Activated naive CD8-positive, alpha-beta T cell treated with anti-CD3 and anti-CD28 coated beads, Interleukin-2, amount 10 ng/mL, durations not matched to agents 7 days and 5 days (primary cell): Measurements from ENCODE around the gene TLE1. TPM values are rescaled to one million over a fixed set of nuclear protein-coding genes. Genes with fewer than 3 reads are reported as not detected.

Experiments
- ATAC-seq: fragments of 150-1000 bp; cut with Tn5 transposase; one replicate; pipeline ENCODE4 v1.10.0; 2021; ENCODE audit warnings: low read depth, moderate library complexity
- POLR2A ChIA-PET: fragments of 350-600 bp; sonication (Branson Sonifier 250); formaldehyde crosslinking; loops from one replicate; lab custom pipeline; 2021; ENCODE audit warnings: antibody characterized with exemption; lab: Charles Lee
- DNase-seq: peaks from one replicate; pipeline ENCODE4 v3.0.0; 2021
- H3K27ac Mint-ChIP-seq: one replicate; pipeline ENCODE4 v1.8.0; 2022; ENCODE audit warnings: mild to moderate bottlenecking, mixed read lengths
- H3K27me3 Mint-ChIP-seq: one replicate; pipeline ENCODE4 v1.8.0; 2022; ENCODE audit warnings: mild to moderate bottlenecking, moderate library complexity, mixed read lengths
- H3K36me3 Mint-ChIP-seq: one replicate; pipeline ENCODE4 v1.8.0; 2021; ENCODE audit warnings: mild to moderate bottlenecking, mixed read lengths
- H3K4me1 Mint-ChIP-seq: one replicate; pipeline ENCODE4 v1.8.0; 2021; ENCODE audit warnings: mixed read lengths
- H3K4me3 Mint-ChIP-seq: one replicate; pipeline ENCODE4 v1.8.0; 2022; ENCODE audit warnings: mild to moderate bottlenecking, moderate library complexity, mixed read lengths
- H3K9me3 Mint-ChIP-seq: one replicate; pipeline ENCODE4 v1.8.0; 2021; ENCODE audit warnings: mixed read lengths
- total RNA-seq, 2 experiments: library from RNA; stranded (reverse); gene quantifications; one replicate each; pipeline ENCODE4 v1.2.3, GENCODE V29; 2021

Gene TLE1
- total RNA-seq, 2 experiments from 2014 or later: 0.43 to 0.91 TPM

GRCh38 chr9:81682177-81682576 is 7.2 kb downstream of the TLE1 start:
- peaks cover 12% of the 10 kb centered on the region for H3K4me1 Mint-ChIP-seq
- ATAC-seq (no peak), DNase-seq (no peak)
- H3K27ac Mint-ChIP-seq: no peak overlapping the region
- POLR2A ChIA-PET: no interaction called here
- peaks cover 12% of the 10 kb centered on the region for H3K27me3 Mint-ChIP-seq
- no peaks in the 10 kb centered on the region for H3K9me3 Mint-ChIP-seq
- no peak overlapping the region for H3K4me3 Mint-ChIP-seq
- no peaks in the 10 kb centered on the region for H3K36me3 Mint-ChIP-seq

- Mint-ChIP-seq H3K27me3 (peaks cover 12% of the 10 kb centered on the region), H3K36me3 (no peaks in the 10 kb centered on the region), H3K9me3 (no peaks in the 10 kb centered on the region), H3K27ac (no peak overlapping the region), H3K4me3 (no peak overlapping the region), H3K4me1 (peaks cover 8% of the 10 kb centered on the region)
- POLR2A ChIA-PET: no interaction called here
- ATAC-seq (no peak), DNase-seq (no peak)
These were observed 8.8 kb downstream of the TLE1 start for GRCh38 chr9:81680506-81680905.

- H3K4me3 Mint-ChIP-seq: no peak overlapping the region
- H3K4me1 Mint-ChIP-seq: peaks cover 8% of the 10 kb centered on the region
- no peaks in the 10 kb centered on the region for H3K36me3 Mint-ChIP-seq
- H3K9me3 Mint-ChIP-seq: no peaks in the 10 kb centered on the region
- H3K27me3 Mint-ChIP-seq: peaks cover 12% of the 10 kb centered on the region
- no peak for DNase-seq
- H3K27ac Mint-ChIP-seq: no peak overlapping the region
- no peak for ATAC-seq
- POLR2A ChIA-PET: no interaction called here
These were observed 9.3 kb downstream of the TLE1 start for GRCh38 chr9:81680006-81680405.

- DNase-seq (no peak), ATAC-seq (no peak)
- H3K36me3 Mint-ChIP-seq: no peaks in the 10 kb centered on the region
- peaks cover 8% of the 10 kb centered on the region for H3K4me1 Mint-ChIP-seq
- POLR2A ChIA-PET: no interaction called here
- no peak overlapping the region for H3K27ac Mint-ChIP-seq
- peaks cover 12% of the 10 kb centered on the region for H3K27me3 Mint-ChIP-seq
- H3K9me3 Mint-ChIP-seq: no peaks in the 10 kb centered on the region
- no peak overlapping the region for H3K4me3 Mint-ChIP-seq
These were observed 11.3 kb downstream of the TLE1 start for GRCh38 chr9:81678088-81678487.

GRCh38 chr9:81676395-81676794 is 13.0 kb downstream of the TLE1 start:
- no peak for DNase-seq
- no peaks in the 10 kb centered on the region for H3K36me3 Mint-ChIP-seq
- ATAC-seq: no peak
- no peak overlapping the region for H3K4me3 Mint-ChIP-seq
- no peaks in the 10 kb centered on the region for H3K4me1 Mint-ChIP-seq
- H3K27me3 Mint-ChIP-seq: peaks cover 4% of the 10 kb centered on the region
- H3K27ac Mint-ChIP-seq: no peak overlapping the region
- H3K9me3 Mint-ChIP-seq: no peaks in the 10 kb centered on the region
- POLR2A ChIA-PET: no interaction called here

GRCh38 chr9:81673310-81673709 is 16.0 kb downstream of the TLE1 start:
- Mint-ChIP-seq H3K36me3 (no peaks in the 10 kb centered on the region), H3K4me3 (no peak overlapping the region), H3K27ac (no peak overlapping the region), H3K27me3 (no peaks in the 10 kb centered on the region), H3K4me1 (no peaks in the 10 kb centered on the region), H3K9me3 (no peaks in the 10 kb centered on the region)
- POLR2A ChIA-PET: no interaction called here
- DNase-seq (no peak), ATAC-seq (no peak)

GRCh38 chr9:81671880-81672280 is 17.5 kb downstream of the TLE1 start:
- POLR2A ChIA-PET: no interaction called here
- no peak for DNase-seq
- no peak overlapping the region for H3K27ac Mint-ChIP-seq
- no peaks in the 10 kb centered on the region for H3K27me3 Mint-ChIP-seq
- H3K4me1 Mint-ChIP-seq: no peaks in the 10 kb centered on the region
- H3K36me3 Mint-ChIP-seq: no peaks in the 10 kb centered on the region
- H3K9me3 Mint-ChIP-seq: no peaks in the 10 kb centered on the region
- no peak overlapping the region for H3K4me3 Mint-ChIP-seq
- ATAC-seq: no peak

- no peak overlapping the region for H3K27ac Mint-ChIP-seq
- H3K4me1 Mint-ChIP-seq: no peaks in the 10 kb centered on the region
- no peak overlapping the region for H3K4me3 Mint-ChIP-seq
- no peaks in the 10 kb centered on the region for H3K36me3 Mint-ChIP-seq
- DNase-seq (no peak), ATAC-seq (no peak)
- no peaks in the 10 kb centered on the region for H3K27me3 Mint-ChIP-seq
- H3K9me3 Mint-ChIP-seq: no peaks in the 10 kb centered on the region
- POLR2A ChIA-PET: no interaction called here
These were observed 19.5 kb downstream of the TLE1 start for GRCh38 chr9:81669866-81670265.

GRCh38 chr9:81669041-81669651 is 20.2 kb downstream of the TLE1 start:
- no peak overlapping the region for H3K4me3 Mint-ChIP-seq
- POLR2A ChIA-PET: no interaction called here
- H3K27me3 Mint-ChIP-seq: no peaks in the 10 kb centered on the region
- DNase-seq (no peak), ATAC-seq (no peak)
- no peaks in the 10 kb centered on the region for H3K9me3 Mint-ChIP-seq
- no peaks in the 10 kb centered on the region for H3K4me1 Mint-ChIP-seq
- H3K27ac Mint-ChIP-seq: no peak overlapping the region
- H3K36me3 Mint-ChIP-seq: no peaks in the 10 kb centered on the region

GRCh38 chr9:81666123-81666522 is 23.2 kb downstream of the TLE1 start:
- DNase-seq (no peak), ATAC-seq (no peak)
- H3K27ac Mint-ChIP-seq: no peak overlapping the region
- H3K36me3 Mint-ChIP-seq: no peaks in the 10 kb centered on the region
- no peaks in the 10 kb centered on the region for H3K27me3 Mint-ChIP-seq
- H3K4me1 Mint-ChIP-seq: no peaks in the 10 kb centered on the region
- no peaks in the 10 kb centered on the region for H3K9me3 Mint-ChIP-seq
- no peak overlapping the region for H3K4me3 Mint-ChIP-seq
- POLR2A ChIA-PET: no interaction called here

GRCh38 chr9:81665322-81665871 is 23.9 kb downstream of the TLE1 start:
- Mint-ChIP-seq H3K4me1 (no peaks in the 10 kb centered on the region), H3K9me3 (no peaks in the 10 kb centered on the region), H3K27ac (no peak overlapping the region), H3K4me3 (no peak overlapping the region), H3K27me3 (no peaks in the 10 kb centered on the region), H3K36me3 (no peaks in the 10 kb centered on the region)
- POLR2A ChIA-PET: no interaction called here
- DNase-seq (no peak), ATAC-seq (no peak)

- no peak for DNase-seq
- Mint-ChIP-seq H3K36me3 (no peaks in the 10 kb centered on the region), H3K27me3 (no peaks in the 10 kb centered on the region), H3K9me3 (no peaks in the 10 kb centered on the region), H3K27ac (no peak overlapping the region), H3K4me1 (no peaks in the 10 kb centered on the region), H3K4me3 (no peak overlapping the region)
- POLR2A ChIA-PET: no interaction called here
- ATAC-seq: no peak
These were observed 24.6 kb downstream of the TLE1 start for GRCh38 chr9:81664638-81665222.

GRCh38 chr9:81661339-81661738 is 28.0 kb downstream of the TLE1 start:
- H3K4me3 Mint-ChIP-seq: no peak overlapping the region
- H3K4me1 Mint-ChIP-seq: no peaks in the 10 kb centered on the region
- POLR2A ChIA-PET: no interaction called here
- no peaks in the 10 kb centered on the region for H3K27me3 Mint-ChIP-seq
- DNase-seq (no peak), ATAC-seq (no peak)
- no peaks in the 10 kb centered on the region for H3K36me3 Mint-ChIP-seq
- H3K27ac Mint-ChIP-seq: no peak overlapping the region
- no peaks in the 10 kb centered on the region for H3K9me3 Mint-ChIP-seq

GRCh38 chr9:81656871-81657337 is 32.4 kb downstream of the TLE1 start:
- H3K4me3 Mint-ChIP-seq: no peak overlapping the region
- H3K9me3 Mint-ChIP-seq: no peaks in the 10 kb centered on the region
- POLR2A ChIA-PET: no interaction called here
- peak overlapping the region; percentile 2 for H3K27ac Mint-ChIP-seq
- DNase-seq (no peak), ATAC-seq (no peak)
- H3K27me3 Mint-ChIP-seq: no peaks in the 10 kb centered on the region
- no peaks in the 10 kb centered on the region for H3K4me1 Mint-ChIP-seq
- H3K36me3 Mint-ChIP-seq: no peaks in the 10 kb centered on the region
